DND-41 (cell line): ENCODE results near the gene XRCC6.
"Not testable (repeated sequence)": the region's sequence is repeated elsewhere in the genome, so short reads cannot be mapped to it uniquely, and the experiment has no call there.

Experiments
- ATAC-seq: fragments of 200-7000 bp; cut with Tn5 transposase; 3 replicates; pipeline ENCODE4 v1.9.1; 2021; ENCODE audit warnings: low read depth; ENCODE audit not compliant: insufficient read depth
- DNase-seq: peaks from one replicate; pipeline ENCODE4 v3.0.0-alpha.2; 2020
- H2AFZ ChIP-seq: 2 replicates; pipeline ENCODE4 v1.6.0; 2012; ENCODE audit warnings: low read depth, low read length
- H3K27ac ChIP-seq: 2 replicates; pipeline ENCODE4 v1.5.1; 2012; ENCODE audit warnings: low read length, inconsistent platforms
- H3K27me3 ChIP-seq: fragments of 200-600 bp; sonication (generic); 2 replicates; pipeline ENCODE4 v1.6.0; 2012; ENCODE audit warnings: low read length, mild to moderate bottlenecking, inconsistent platforms; ENCODE audit not compliant: insufficient read depth, poor library complexity
- H3K36me3 ChIP-seq: 2 replicates; pipeline ENCODE4 v1.5.1; 2012; ENCODE audit warnings: low read length, inconsistent platforms; ENCODE audit not compliant: insufficient read depth
- H3K4me1 ChIP-seq: 2 replicates; pipeline ENCODE4 v1.5.1; 2012; ENCODE audit warnings: mild to moderate bottlenecking, low read length; ENCODE audit not compliant: insufficient read depth
- H3K4me2 ChIP-seq: 2 replicates; pipeline ENCODE4 v1.6.0; 2012; ENCODE audit warnings: mild to moderate bottlenecking, moderate library complexity, low read length, inconsistent platforms; ENCODE audit not compliant: insufficient read depth
- H3K4me3 ChIP-seq, 2 experiments: fragments of 200-600 bp in 1 of 2; shearing (Covaris generic) in 1 of 2; 2 replicates each; pipeline ENCODE4 v1.5.1; 2012 to 2016; ENCODE audit warnings: inconsistent platforms in 2 of 2, low read length in 2 of 2, mild to moderate bottlenecking in 2 of 2, low read depth in 1 of 2, moderate library complexity in 1 of 2
- H3K79me2 ChIP-seq: 2 replicates; pipeline ENCODE4 v1.6.0; 2012; ENCODE audit warnings: low read length, inconsistent platforms; ENCODE audit not compliant: insufficient read depth
- H3K9ac ChIP-seq: 2 replicates; pipeline ENCODE4 v1.6.0; 2012; ENCODE audit warnings: low read depth, mild to moderate bottlenecking, inconsistent platforms, low read length, moderate library complexity
- H3K9me3 ChIP-seq: 2 replicates; pipeline ENCODE4 v1.5.1; 2012; ENCODE audit warnings: low read length, moderate library complexity, mild to moderate bottlenecking, inconsistent platforms; ENCODE audit not compliant: insufficient read depth, severe bottlenecking
- H4K20me1 ChIP-seq: 2 replicates; pipeline ENCODE4 v1.6.0; 2012; ENCODE audit warnings: low read length; ENCODE audit not compliant: insufficient read depth
- EZH2 ChIP-seq: IDR thresholded peaks from 3 replicates; pipeline ENCODE4 v1.6.1; 2012; ENCODE audit warnings: borderline replicate concordance, low read depth, mild to moderate bottlenecking, moderate library complexity, low read length, inconsistent platforms; ENCODE audit not compliant: severe bottlenecking
- TF ChIP-seq, protein P1 (sequence below): IDR thresholded peaks from 2 replicates; pipeline ENCODE4 v1.5.1; 2012; ENCODE audit warnings: borderline replicate concordance, low read length, moderate library complexity, mild to moderate bottlenecking; ENCODE audit not compliant: poor library complexity, severe bottlenecking; ENCODE audit errors: extremely low read depth

XRCC6 gene

DNA sequence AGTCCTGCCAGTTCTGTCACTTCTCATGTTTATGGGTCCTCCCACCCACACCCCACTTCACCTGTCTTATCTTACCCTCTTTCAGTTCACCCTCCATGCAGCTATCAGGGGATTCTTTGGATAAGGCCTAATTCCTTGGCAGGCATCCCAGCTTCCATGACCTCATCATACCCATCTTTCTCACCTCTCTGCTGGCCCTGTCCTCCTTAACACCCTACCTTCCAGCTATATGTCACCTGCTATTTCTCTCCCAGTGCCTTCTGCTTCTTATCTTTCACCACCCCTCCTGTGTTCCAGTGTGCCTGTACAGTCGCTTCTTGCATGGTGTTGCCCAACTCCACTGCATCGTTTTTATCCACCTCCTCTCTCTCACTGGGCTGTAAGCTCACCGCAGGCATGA, 39.3 kb downstream of the XRCC6 start:
- H3K9ac ChIP-seq, result no peak overlapping the region
- H3K4me1 ChIP-seq, result no peaks in the 10 kb centered on the region
- H3K4me3 ChIP-seq, result no peak overlapping the region
- no peaks in the 10 kb centered on the region for H3K79me2 ChIP-seq
- TF ChIP-seq, protein P1, sequence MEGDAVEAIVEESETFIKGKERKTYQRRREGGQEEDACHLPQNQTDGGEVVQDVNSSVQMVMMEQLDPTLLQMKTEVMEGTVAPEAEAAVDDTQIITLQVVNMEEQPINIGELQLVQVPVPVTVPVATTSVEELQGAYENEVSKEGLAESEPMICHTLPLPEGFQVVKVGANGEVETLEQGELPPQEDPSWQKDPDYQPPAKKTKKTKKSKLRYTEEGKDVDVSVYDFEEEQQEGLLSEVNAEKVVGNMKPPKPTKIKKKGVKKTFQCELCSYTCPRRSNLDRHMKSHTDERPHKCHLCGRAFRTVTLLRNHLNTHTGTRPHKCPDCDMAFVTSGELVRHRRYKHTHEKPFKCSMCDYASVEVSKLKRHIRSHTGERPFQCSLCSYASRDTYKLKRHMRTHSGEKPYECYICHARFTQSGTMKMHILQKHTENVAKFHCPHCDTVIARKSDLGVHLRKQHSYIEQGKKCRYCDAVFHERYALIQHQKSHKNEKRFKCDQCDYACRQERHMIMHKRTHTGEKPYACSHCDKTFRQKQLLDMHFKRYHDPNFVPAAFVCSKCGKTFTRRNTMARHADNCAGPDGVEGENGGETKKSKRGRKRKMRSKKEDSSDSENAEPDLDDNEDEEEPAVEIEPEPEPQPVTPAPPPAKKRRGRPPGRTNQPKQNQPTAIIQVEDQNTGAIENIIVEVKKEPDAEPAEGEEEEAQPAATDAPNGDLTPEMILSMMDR, result no peak
- TF ChIP-seq EZH2, result no peak
- peaks cover 3% of the 10 kb centered on the region; the same call in 1 of the 2 replicates for H4K20me1 ChIP-seq
- no peaks in the 10 kb centered on the region for H3K9me3 ChIP-seq
- DNase-seq (no peak), ATAC-seq (no peak)
- no peak overlapping the region for H3K4me2 ChIP-seq
- H3K27ac ChIP-seq, result no peak overlapping the region
- no peak overlapping the region for H2AFZ ChIP-seq
- peaks cover 96% of the 10 kb centered on the region for H3K36me3 ChIP-seq
- H3K27me3 ChIP-seq, result no peaks in the 10 kb centered on the region

GRCh38 chr22:41661088-41661487, 40.0 kb downstream of the XRCC6 start:
- H3K4me2 ChIP-seq, result no peak overlapping the region
- no peak for TF ChIP-seq EZH2
- TF ChIP-seq, protein P1, result no peak
- peaks cover 90% of the 10 kb centered on the region for H3K36me3 ChIP-seq
- ATAC-seq (no peak), DNase-seq (no peak)
- peaks cover 3% of the 10 kb centered on the region for H3K4me1 ChIP-seq
- H3K9me3 ChIP-seq, result no peaks in the 10 kb centered on the region
- no peak overlapping the region for H3K27ac ChIP-seq
- H3K27me3 ChIP-seq, result no peaks in the 10 kb centered on the region
- no peak overlapping the region for H2AFZ ChIP-seq
- no peak overlapping the region for H3K9ac ChIP-seq
- peaks cover 3% of the 10 kb centered on the region; the same call in 1 of the 2 replicates for H4K20me1 ChIP-seq
- no peak overlapping the region for H3K4me3 ChIP-seq
- H3K79me2 ChIP-seq, result no peaks in the 10 kb centered on the region

GRCh38 chr22:41661713-41662112, 40.6 kb downstream of the XRCC6 start:
- Histone ChIP-seq H3K4me1 (peaks cover 8% of the 10 kb centered on the region), H3K9ac (no peak overlapping the region), H4K20me1 (0 out of 2 replicates have a peak, but pooled peaks cover under 1% of the 10 kb centered on the region), H3K27ac (no peak overlapping the region), H2AFZ (no peak overlapping the region), H3K27me3 (no peaks in the 10 kb centered on the region), H3K36me3 (peaks cover 86% of the 10 kb centered on the region), H3K79me2 (no peaks in the 10 kb centered on the region), H3K9me3 (no peaks in the 10 kb centered on the region), H3K4me2 (no peak overlapping the region), H3K4me3 (no peak overlapping the region)
- ATAC-seq (no peak), DNase-seq (no peak)
- no peak for TF ChIP-seq EZH2
- TF ChIP-seq, protein P1, result no peak

DNA sequence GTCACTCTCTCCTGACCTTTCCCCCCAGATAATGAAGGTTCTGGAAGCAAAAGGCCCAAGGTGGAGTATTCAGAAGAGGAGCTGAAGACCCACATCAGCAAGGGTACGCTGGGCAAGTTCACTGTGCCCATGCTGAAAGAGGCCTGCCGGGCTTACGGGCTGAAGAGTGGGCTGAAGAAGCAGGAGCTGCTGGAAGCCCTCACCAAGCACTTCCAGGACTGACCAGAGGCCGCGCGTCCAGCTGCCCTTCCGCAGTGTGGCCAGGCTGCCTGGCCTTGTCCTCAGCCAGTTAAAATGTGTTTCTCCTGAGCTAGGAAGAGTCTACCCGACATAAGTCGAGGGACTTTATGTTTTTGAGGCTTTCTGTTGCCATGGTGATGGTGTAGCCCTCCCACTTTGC, 42.5 kb downstream of the XRCC6 start:
- not testable (repeated sequence) for H2AFZ ChIP-seq, H3K4me3 ChIP-seq, H3K27me3 ChIP-seq, H3K9ac ChIP-seq, H3K4me2 ChIP-seq, H3K9me3 ChIP-seq, H3K27ac ChIP-seq, H4K20me1 ChIP-seq, DNase-seq, H3K79me2 ChIP-seq, ATAC-seq
- peaks cover 20% of the 10 kb centered on the region for H3K4me1 ChIP-seq
- H3K36me3 ChIP-seq, result peaks cover 68% of the 10 kb centered on the region
